ENCODE measurements around the gene THSD7A. TPM values are rescaled to one million over a fixed set of nuclear protein-coding genes. Genes with fewer than 3 reads are reported as not detected.

The THSD7A gene
- polyA plus RNA-seq, 4 donors = 62.0 to 76.0 (median 72.8) TPM

- no peak for DNase-seq (ENCODE audit: low read depth in 4 of 4, low spot score in 2 of 4)
These were observed 183.0 kb downstream of the THSD7A start for GRCh38 chr7:11648980-11649379.

- DNase-seq (ENCODE audit: low read depth in 4 of 4, low spot score in 2 of 4) = no peak
These were observed 183.9 kb downstream of the THSD7A start for GRCh38 chr7:11648101-11648500.

GRCh38 chr7:11642841-11643240 is 189.2 kb downstream of the THSD7A start:
- DNase-seq (ENCODE audit: low read depth in 4 of 4, low spot score in 2 of 4) = no peak

GRCh38 chr7:11642276-11642675 is 189.7 kb downstream of the THSD7A start:
- no peak for DNase-seq (ENCODE audit: low read depth in 4 of 4, low spot score in 2 of 4)

DNA sequence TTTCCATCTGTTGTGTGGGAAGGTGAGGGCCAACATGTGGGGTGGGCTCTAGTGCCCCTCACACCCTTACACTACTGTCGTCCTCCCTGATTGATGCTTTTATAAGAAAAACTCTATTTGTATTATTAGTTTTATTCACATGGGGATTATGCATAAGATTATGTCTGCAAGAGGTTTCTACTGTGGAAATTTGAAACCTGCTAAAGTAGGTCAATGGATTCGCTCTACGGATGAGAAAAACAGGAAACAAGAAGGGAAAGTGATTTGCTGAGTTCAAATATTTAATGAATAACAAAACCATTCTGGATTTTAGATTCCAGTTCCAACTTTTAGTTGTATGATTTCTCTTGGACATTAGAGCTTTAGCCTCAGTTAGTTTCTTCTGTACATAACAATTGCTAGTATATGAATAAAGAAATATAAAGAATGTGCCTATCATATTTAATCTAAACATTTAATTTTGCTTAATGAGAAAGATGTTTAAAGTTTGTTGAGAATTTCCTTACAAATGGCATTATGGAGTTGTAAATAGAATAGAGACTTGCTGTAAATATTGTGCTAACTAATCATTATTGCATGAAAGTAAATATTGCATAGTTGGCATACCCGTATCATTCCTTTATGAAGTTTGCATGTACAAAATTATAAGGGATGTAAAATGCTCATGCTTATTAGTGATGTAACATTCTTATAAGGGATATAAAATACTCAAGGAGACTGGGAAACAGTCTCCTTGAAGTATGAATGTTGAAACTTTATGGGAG is 193.8 kb downstream of the THSD7A start:
- DNase-seq (ENCODE audit: low read depth in 4 of 4, low spot score in 2 of 4) = no peak

DNA sequence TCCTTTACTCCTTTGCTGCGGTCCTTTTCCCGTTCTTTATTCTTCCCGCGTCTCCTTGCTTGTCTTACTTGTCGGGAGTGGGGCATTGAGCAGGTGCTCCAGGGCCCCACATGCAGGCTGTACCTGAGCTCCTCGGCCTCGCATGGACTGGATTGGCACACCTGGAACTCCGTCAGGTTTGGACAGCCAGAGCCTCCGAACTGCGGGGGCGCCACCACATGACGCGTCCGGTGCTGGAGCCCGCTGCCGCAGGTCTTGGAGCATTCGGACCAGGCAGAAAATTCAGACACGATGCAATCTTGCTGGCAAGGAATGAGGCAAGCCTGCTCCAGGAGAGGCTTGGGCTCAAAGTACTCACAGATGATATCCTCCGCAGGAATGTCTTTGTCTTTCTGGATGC is 195.7 kb downstream of the THSD7A start:
- no peak for DNase-seq (ENCODE audit: low read depth in 4 of 4, low spot score in 2 of 4)

DNA sequence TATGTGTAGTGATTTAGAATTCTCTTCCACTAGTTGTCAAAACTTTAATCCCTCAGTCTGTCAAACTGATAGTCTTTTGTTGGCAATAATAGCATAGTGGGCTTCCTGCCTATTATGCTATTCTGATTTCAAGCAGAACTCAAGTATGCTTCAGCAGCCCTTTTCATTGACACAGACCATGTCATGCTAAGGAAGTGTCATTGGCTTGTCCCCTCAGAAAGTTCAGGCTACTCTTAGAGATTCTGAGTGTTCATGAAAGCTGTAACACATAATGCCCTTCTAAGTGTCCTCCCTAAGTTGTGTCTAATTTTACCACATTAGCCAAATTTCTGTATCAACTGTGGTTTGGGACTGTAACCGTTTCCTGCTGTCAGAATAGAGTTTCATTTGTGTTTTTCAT is 198.7 kb downstream of the THSD7A start:
- DNase-seq (ENCODE audit: low read depth in 4 of 4, low spot score in 2 of 4) = no peak

DNA sequence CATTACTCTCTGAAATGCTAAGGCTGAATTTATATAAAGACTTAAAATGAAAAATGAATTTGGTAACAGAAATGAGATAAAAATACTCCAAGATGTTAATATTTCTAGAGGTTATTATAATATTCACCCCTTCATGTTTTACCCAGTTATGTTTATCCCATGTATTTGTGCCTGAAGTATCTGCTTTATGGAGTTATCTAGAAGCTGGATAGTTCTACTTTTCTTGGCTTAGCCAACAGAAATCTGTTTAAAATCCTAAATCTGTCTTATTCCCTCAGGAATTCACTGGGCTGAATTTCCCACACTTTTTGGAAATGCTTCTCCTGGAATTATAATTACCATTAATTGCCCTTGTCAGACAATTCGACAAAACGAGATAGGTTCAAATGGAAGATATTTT is 201.6 kb downstream of the THSD7A start:
- no peak for DNase-seq (ENCODE audit: low read depth in 4 of 4, low spot score in 2 of 4)

- no peak for DNase-seq (ENCODE audit: low read depth in 4 of 4, low spot score in 2 of 4)
These were observed 206.3 kb downstream of the THSD7A start for GRCh38 chr7:11625669-11626068.

DNA sequence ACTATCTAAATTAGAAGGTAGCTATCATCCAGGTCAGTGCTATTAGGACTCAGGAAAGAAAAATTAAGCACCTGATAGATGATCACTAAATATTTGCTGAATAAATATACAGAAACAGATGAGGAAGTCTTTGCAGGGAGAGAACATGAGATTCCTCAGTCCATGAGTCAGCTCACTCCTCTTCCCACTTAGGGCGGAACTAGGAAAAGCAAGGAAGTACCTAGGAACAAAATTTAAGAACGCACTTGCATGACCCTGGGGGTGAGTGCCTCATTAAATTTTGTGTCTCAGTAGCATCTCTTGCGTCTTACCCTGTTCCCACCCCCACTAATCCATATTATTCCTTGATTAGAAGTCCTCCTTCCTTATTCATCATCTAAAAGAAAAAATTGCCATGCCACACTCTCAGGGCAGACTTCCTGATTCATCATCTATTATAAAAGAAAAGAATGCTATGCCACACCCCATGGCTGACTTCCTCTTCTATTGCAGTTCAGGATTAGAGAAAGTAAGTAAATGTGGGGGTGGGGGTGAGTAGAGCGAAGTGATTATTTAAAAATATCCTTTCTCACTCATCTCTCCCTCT is 208.8 kb downstream of the THSD7A start:
- no peak for DNase-seq (ENCODE audit: low read depth in 4 of 4, low spot score in 2 of 4)

- DNase-seq (ENCODE audit: low read depth in 4 of 4, low spot score in 2 of 4) = no peak
These were observed 211.4 kb downstream of the THSD7A start for GRCh38 chr7:11620406-11621253.

DNA sequence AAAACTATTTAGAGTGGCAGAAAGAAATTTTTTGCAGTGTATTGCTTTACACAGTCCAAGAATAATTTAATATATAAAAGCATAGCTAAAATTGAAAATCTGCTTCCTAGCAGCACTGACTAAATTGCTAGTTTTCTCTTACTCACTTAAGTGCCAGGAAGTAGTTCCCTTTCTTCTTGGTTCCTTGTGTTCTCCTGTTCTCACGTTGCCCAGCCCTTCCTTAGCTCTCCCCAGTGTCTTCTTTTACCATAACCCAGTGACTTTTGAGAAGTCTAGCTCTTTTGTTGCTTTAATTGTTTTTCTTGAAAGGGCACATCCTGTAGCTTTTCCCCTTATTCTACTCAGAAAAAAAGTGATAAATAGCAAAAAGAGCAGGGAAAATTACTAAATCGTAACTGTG is 215.5 kb downstream of the THSD7A start:
- DNase-seq (ENCODE audit: low read depth in 4 of 4, low spot score in 2 of 4) = no peak

- no peak for DNase-seq (ENCODE audit: low read depth in 4 of 4, low spot score in 2 of 4)
These were observed 216.8 kb downstream of the THSD7A start for GRCh38 chr7:11615174-11615573.

- DNase-seq (ENCODE audit: low read depth in 4 of 4, low spot score in 2 of 4) = no peak
These were observed 218.6 kb downstream of the THSD7A start for GRCh38 chr7:11613292-11613930.

DNA sequence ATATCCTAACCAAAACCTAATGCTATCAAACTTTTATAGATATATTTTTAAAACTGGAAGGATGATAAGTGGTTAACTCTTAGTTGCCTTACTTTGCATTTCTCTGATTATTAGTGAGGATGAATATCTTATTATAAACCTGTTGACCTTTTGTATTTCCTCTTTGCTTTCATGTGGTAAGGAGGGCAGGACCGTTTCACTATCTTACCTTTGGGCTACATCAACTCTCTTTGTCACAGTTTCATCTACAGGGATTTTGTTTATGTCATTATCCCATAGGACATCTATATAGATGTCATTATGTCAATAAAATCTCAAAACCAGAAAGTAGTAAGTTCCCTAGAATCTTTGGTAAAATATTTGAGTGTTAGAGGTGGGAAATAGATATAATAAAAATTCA is 219.3 kb downstream of the THSD7A start:
- DNase-seq (ENCODE audit: low read depth in 4 of 4, low spot score in 2 of 4) = no peak

DNA sequence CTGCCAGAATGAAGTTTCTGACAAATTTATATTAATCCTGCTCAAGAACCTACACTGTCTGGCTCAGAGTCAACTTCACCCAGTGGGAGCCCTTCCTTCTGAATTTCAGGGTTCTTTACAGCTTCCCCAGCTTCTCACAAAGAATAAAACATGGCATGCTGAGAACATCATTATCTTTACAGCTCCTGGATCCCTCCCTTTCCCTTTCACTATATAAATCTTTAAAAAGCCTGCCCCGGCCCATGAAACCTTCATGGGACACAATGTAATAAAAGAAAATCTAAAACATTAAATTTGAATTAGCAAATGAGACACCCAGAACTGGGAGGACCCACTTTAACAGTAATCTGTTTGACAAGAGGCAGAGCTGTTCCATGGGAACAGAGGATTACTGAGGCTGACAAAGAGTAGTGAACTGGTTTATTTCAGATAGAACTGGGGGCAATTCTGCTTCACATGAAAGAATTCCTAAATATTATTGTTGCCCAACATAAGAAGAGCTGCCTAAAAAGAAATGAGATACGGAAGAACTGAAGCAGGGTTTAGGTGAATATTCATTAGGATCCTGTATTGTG is 222.8 kb downstream of the THSD7A start:
- no peak for DNase-seq (ENCODE audit: low read depth in 4 of 4, low spot score in 2 of 4)

- no peak for DNase-seq (ENCODE audit: low read depth in 4 of 4, low spot score in 2 of 4)
These were observed 224.3 kb downstream of the THSD7A start for GRCh38 chr7:11607686-11608085.

GRCh38 chr7:11605749-11606148 is 226.2 kb downstream of the THSD7A start:
- no peak for DNase-seq (ENCODE audit: low read depth in 4 of 4, low spot score in 2 of 4)

GRCh38 chr7:11604505-11604904 is 227.5 kb downstream of the THSD7A start:
- no peak for DNase-seq (ENCODE audit: low read depth in 4 of 4, low spot score in 2 of 4)

DNA sequence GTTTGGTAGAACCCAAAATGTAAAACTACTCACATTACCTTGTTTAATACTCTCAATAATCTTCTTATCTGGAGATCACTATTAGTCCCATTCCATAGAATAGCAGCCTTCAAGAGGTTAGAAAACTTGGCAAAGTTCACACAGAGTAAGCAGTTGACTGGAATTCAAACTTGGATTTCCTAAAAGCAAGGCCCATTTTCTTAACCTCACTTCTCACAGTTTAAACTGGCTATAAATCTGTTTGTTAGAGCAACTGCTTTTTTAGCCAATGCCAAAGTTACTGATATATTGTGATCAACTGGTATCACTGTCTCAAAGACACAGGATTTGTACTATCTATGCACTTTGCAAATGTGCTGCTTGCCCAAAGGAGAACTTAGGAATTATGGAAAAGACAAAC is 230.2 kb downstream of the THSD7A start:
- DNase-seq (ENCODE audit: low read depth in 4 of 4, low spot score in 2 of 4) = no peak

- DNase-seq (ENCODE audit: low read depth in 4 of 4, low spot score in 2 of 4) = no peak
These were observed 238.7 kb downstream of the THSD7A start for GRCh38 chr7:11593322-11593721.

All from left renal cortex interstitium (tissue), 4 donors.